IgD-negative memory B cell (primary cell): Measurements from ENCODE around the gene MYO3A. TPM values are rescaled to one million over a fixed set of nuclear protein-coding genes. Genes with fewer than 3 reads are reported as not detected.

Source experiments
- H3K27ac Mint-ChIP-seq, 3 donors: one replicate each; pipeline ENCODE4 v1.8.0; 2020 to 2022; ENCODE audit warnings: mild to moderate bottlenecking in 3 of 3, mixed read lengths in 3 of 3, moderate library complexity in 1 of 3
- H3K27me3 Mint-ChIP-seq: one replicate; pipeline ENCODE4 v1.8.0; 2021; ENCODE audit warnings: mixed read lengths
- H3K36me3 Mint-ChIP-seq: one replicate; pipeline ENCODE4 v1.8.0; 2020; ENCODE audit warnings: mild to moderate bottlenecking, mixed read lengths
- H3K4me1 Mint-ChIP-seq, 3 donors: one replicate each; pipeline ENCODE4 v1.8.0; 2020 to 2022; ENCODE audit warnings: mixed read lengths in 3 of 3, mild to moderate bottlenecking in 1 of 3
- H3K4me3 Mint-ChIP-seq, 4 donors: one replicate each; pipeline ENCODE4 v1.8.0; 2020 to 2022; ENCODE audit warnings: mild to moderate bottlenecking in 4 of 4, mixed read lengths in 4 of 4, moderate library complexity in 3 of 4
- H3K9me3 Mint-ChIP-seq, 3 donors: one replicate each; pipeline ENCODE4 v1.8.0; 2020 to 2021; ENCODE audit warnings: mixed read lengths in 3 of 3, mild to moderate bottlenecking in 1 of 3
- polyA plus RNA-seq: library from polyadenylated mRNA; unstranded; fragments of 300-500 nt; fragmentation: Illumina TruSeq; gene quantifications from one replicate; pipeline ENCODE4 v1.2.3, GENCODE V29; 2021

MYO3A gene
- polyA plus RNA-seq, 1 donor from 2014 or later, result 0.15 TPM

GRCh38 chr10:26220901-26221300 is 286.9 kb downstream of the MYO3A start:
- Mint-ChIP-seq H3K36me3 (no peaks in the 10 kb centered on the region), H3K9me3 (peaks cover 0 to 3% (median 0%) of the 10 kb centered on the region in 3 donors), H3K4me1 (peaks cover 6 to 9% (median 8%) of the 10 kb centered on the region in 3 donors), H3K27me3 (peaks cover 65% of the 10 kb centered on the region), H3K4me3 (no peak overlapping the region), H3K27ac (no peak overlapping the region)

- Mint-ChIP-seq H3K4me1 (peaks cover 3 to 9% (median 8%) of the 10 kb centered on the region in 3 donors), H3K9me3 (peaks cover 0 to 3% (median 0%) of the 10 kb centered on the region in 3 donors), H3K4me3 (no peak overlapping the region), H3K27me3 (peaks cover 59% of the 10 kb centered on the region), H3K27ac (no peak overlapping the region), H3K36me3 (no peaks in the 10 kb centered on the region)
Measured at GRCh38 chr10:26221541-26221940, 287.5 kb downstream of the MYO3A start.

DNA sequence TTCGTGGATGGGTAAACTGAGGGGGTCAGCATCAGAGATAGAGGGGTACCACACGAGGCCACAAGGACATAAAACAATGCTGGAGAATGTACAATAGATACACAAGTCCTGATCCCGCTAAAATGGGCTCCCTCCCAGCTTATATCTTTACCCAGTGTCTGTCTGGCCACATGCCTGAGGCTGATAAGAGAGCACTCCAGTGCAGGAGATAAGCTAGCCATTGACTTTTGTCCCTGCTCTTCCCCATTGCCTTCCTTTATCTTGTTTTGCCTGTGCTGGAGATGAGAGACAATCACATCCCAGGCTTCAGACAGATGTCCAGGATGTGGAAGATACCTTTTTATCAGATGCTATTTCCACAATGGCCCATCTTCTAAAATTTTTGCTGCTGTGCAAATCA is 288.5 kb downstream of the MYO3A start:
- no peaks in the 10 kb centered on the region for H3K36me3 Mint-ChIP-seq
- H3K27me3 Mint-ChIP-seq, result peaks cover 50% of the 10 kb centered on the region
- H3K4me1 Mint-ChIP-seq, result peaks cover 3 to 8% (median 8%) of the 10 kb centered on the region in 3 donors
- H3K4me3 Mint-ChIP-seq, result no peak overlapping the region
- H3K9me3 Mint-ChIP-seq, result peaks cover 0 to 3% (median 0%) of the 10 kb centered on the region in 3 donors
- no peak overlapping the region for H3K27ac Mint-ChIP-seq

DNA sequence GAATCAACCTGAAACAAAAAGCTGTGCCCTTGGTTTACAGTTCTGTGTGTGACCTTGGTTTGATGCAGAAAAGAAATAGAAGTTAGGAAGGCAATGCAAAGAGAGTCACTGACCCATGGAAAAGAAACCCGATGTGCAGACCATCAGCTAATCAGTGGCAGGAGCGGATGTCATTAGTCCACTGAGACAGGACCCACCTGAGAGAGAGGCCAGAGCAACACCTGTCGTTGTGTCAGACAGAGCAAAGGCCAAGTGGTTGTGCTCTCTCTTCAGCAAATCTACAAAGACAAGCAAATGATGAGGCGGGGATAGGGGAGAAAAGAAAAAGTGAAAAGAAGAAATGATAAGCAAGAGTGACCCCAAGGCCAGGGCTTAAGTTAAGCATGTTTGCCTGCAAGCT is 291.3 kb downstream of the MYO3A start:
- Mint-ChIP-seq H3K9me3 (peaks cover 0 to 3% (median 0%) of the 10 kb centered on the region in 3 donors), H3K36me3 (no peaks in the 10 kb centered on the region), H3K4me1 (peaks cover 0 to 2% (median 0%) of the 10 kb centered on the region in 3 donors), H3K4me3 (no peak overlapping the region), H3K27me3 (peaks cover 36% of the 10 kb centered on the region), H3K27ac (no peak overlapping the region)

DNA sequence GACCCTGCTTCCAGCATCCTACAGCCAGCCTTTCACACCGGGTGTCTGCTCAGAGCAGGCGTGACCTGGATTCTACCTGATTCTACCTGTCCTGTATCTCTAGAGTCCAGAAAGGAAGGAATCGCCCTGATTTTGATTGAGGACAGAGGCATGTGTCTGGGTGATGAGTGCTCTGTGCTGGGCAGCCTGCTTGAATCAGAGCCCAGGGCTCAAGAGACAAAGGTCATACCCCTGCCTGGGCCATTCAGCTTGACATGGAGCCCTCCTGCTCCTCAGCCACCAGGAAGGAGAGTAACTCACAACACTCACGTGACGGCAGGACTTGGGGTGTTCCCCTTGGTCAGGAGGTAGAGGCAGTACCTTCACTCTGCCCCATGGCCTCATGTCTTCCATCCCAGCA is 293.8 kb downstream of the MYO3A start:
- Mint-ChIP-seq H3K36me3 (no peaks in the 10 kb centered on the region), H3K9me3 (no peaks in the 10 kb centered on the region), H3K4me1 (no peaks in the 10 kb centered on the region), H3K27ac (no peak overlapping the region), H3K4me3 (no peak overlapping the region), H3K27me3 (peaks cover 15% of the 10 kb centered on the region)

- no peaks in the 10 kb centered on the region for H3K4me1 Mint-ChIP-seq
- no peak overlapping the region for H3K4me3 Mint-ChIP-seq
- peaks cover 10% of the 10 kb centered on the region for H3K27me3 Mint-ChIP-seq
- H3K27ac Mint-ChIP-seq, result no peak overlapping the region
- no peaks in the 10 kb centered on the region for H3K9me3 Mint-ChIP-seq
- no peaks in the 10 kb centered on the region for H3K36me3 Mint-ChIP-seq
Measured at GRCh38 chr10:26232174-26232573, 298.1 kb downstream of the MYO3A start.

DNA sequence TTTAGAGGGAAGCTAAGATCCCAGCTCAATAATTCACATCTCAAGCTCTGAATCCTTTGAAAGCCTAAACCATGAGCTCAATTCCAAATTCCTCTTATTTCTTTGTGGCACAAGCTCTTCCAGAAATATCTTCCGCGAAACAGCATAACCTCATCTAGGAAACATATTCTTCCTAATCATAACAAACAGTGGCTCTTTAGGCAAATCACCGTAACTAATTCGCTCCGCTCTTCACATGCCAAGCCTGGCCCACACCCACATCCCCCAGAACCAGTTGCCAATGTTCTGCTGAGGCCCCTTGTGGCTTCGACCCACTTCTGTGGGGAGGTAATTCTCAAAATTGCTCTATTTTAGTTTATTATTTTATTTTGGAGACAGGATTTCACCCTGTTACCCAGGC is 301.7 kb downstream of the MYO3A start:
- H3K9me3 Mint-ChIP-seq, result no peaks in the 10 kb centered on the region
- H3K4me3 Mint-ChIP-seq, result no peak overlapping the region
- no peaks in the 10 kb centered on the region for H3K4me1 Mint-ChIP-seq
- H3K27ac Mint-ChIP-seq, result no peak overlapping the region
- no peaks in the 10 kb centered on the region for H3K36me3 Mint-ChIP-seq
- peaks cover 20% of the 10 kb centered on the region for H3K27me3 Mint-ChIP-seq

DNA sequence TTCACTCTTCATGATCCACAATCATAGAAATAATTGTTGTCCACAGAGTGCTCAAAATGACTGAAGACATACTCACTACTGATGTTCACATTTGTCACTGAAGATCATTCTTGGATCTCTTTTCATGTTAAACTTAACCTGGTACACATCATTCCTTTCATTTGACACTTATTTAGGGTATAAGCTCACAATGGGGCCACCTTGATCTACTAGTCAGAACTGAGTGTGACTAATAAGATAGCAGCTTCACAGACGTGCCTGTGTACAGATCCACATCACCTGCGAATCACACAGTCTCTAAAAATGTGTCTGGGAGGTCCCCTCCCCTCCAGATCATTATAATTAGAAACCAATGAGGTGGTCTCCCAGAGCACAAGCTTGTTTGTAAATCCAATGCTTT is 304.3 kb downstream of the MYO3A start:
- Mint-ChIP-seq H3K27me3 (peaks cover 20% of the 10 kb centered on the region), H3K27ac (no peak overlapping the region)

GRCh38 chr10:26242706-26243350 is 308.8 kb downstream of the MYO3A start:
- no peaks in the 10 kb centered on the region for H3K36me3 Mint-ChIP-seq
- peaks cover 0 to 1% (median 0%) of the 10 kb centered on the region in 3 donors for H3K9me3 Mint-ChIP-seq
- H3K27ac Mint-ChIP-seq, result no peak overlapping the region
- H3K4me3 Mint-ChIP-seq, result no peak overlapping the region
- no peaks in the 10 kb centered on the region for H3K4me1 Mint-ChIP-seq
- peaks cover 11% of the 10 kb centered on the region for H3K27me3 Mint-ChIP-seq

More for the DNA sequence above, 304.3 kb downstream of the MYO3A start:
- no peak overlapping the region for H3K4me3 Mint-ChIP-seq
- H3K9me3 Mint-ChIP-seq, result peaks cover 0 to 1% (median 0%) of the 10 kb centered on the region in 3 donors
- H3K36me3 Mint-ChIP-seq, result no peaks in the 10 kb centered on the region
- H3K4me1 Mint-ChIP-seq, result no peaks in the 10 kb centered on the region

GRCh38 chr10:26243351-26243720 is 309.3 kb downstream of the MYO3A start:
- peaks cover 0 to 1% (median 0%) of the 10 kb centered on the region in 3 donors for H3K9me3 Mint-ChIP-seq
- H3K36me3 Mint-ChIP-seq, result no peaks in the 10 kb centered on the region
- H3K4me1 Mint-ChIP-seq, result no peaks in the 10 kb centered on the region
- peaks cover 7% of the 10 kb centered on the region for H3K27me3 Mint-ChIP-seq
- no peak overlapping the region for H3K27ac Mint-ChIP-seq
- H3K4me3 Mint-ChIP-seq, result no peak overlapping the region

DNA sequence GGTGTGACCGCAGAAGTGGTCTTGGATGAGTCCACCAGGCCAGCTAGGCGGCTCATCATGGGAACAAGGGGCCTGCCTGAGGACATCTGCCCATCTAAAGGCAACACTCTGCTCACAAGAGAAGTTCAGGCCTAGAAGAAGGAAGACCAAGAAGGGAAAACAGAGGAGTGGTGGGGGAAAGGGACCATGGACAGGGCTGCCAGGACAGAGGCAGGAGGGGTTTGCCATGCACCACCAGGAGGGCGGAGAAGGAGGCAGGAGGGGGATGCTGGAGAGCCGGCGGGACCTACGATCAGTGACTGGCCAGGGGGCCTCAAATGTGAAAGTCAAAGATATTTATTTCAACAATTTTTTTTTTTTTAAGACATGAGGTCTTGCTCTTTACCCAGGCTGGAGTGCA is 315.7 kb downstream of the MYO3A start:
- H3K4me1 Mint-ChIP-seq, result peaks cover 0 to 1% (median 0%) of the 10 kb centered on the region in 3 donors
- no peak overlapping the region for H3K4me3 Mint-ChIP-seq
- H3K9me3 Mint-ChIP-seq, result peaks cover 0 to 4% (median 0%) of the 10 kb centered on the region in 3 donors
- no peak overlapping the region for H3K27ac Mint-ChIP-seq
- H3K36me3 Mint-ChIP-seq, result peaks cover 1% of the 10 kb centered on the region
- peaks cover 6% of the 10 kb centered on the region for H3K27me3 Mint-ChIP-seq

DNA sequence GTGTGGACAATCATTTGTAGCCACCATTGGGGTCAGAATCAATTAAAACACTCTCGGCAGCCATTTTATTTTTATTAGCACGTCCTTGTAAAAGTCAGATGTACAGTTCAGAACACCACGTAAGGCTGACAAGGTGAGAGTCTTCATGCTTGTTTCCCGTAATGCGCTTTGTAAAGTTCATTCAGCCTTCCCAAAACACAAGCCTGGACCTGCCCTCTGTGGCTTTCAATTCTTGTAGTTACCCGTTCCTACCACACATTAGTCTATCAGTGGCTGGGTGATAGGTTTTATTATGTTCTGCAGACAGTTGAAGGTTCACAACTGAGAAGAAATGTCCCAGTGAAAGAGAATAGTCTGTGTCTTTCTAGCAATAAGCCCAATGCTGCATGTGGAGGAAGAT is 317.9 kb downstream of the MYO3A start:
- H3K4me3 Mint-ChIP-seq, result no peak overlapping the region
- peaks cover 0 to 1% (median 0%) of the 10 kb centered on the region in 3 donors for H3K4me1 Mint-ChIP-seq
- peaks cover 1% of the 10 kb centered on the region for H3K36me3 Mint-ChIP-seq
- peaks cover 0 to 4% (median 0%) of the 10 kb centered on the region in 3 donors for H3K9me3 Mint-ChIP-seq
- H3K27ac Mint-ChIP-seq, result no peak overlapping the region
- H3K27me3 Mint-ChIP-seq, result peaks cover 6% of the 10 kb centered on the region

DNA sequence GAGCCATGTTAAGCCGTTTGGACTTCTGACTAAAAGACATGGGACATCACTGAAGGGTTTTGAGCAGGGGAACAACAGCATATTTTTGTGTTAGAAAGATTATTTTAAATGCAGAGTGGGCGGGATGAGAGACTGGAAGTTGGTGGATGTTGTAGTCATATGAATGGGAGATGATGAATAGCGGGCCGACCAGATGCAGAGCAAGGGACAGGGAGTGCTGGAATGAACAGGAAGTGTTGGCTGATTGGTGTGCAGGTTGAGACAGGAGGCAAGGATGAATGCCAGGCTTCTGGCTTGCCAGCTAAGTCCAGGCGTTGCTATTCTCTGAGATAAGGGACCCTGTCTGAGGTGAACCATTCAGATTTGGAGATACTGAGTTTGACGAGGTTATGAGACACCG is 320.6 kb downstream of the MYO3A start:
- H3K27ac Mint-ChIP-seq, result no peak overlapping the region
- H3K36me3 Mint-ChIP-seq, result no peaks in the 10 kb centered on the region
- peaks cover 0 to 1% (median 0%) of the 10 kb centered on the region in 3 donors for H3K9me3 Mint-ChIP-seq
- peaks cover 0 to 1% (median 0%) of the 10 kb centered on the region in 3 donors for H3K4me1 Mint-ChIP-seq
- H3K4me3 Mint-ChIP-seq, result no peak overlapping the region
- peaks cover 9% of the 10 kb centered on the region for H3K27me3 Mint-ChIP-seq

- H3K27me3 Mint-ChIP-seq, result peaks cover 9% of the 10 kb centered on the region
- no peak overlapping the region for H3K27ac Mint-ChIP-seq
- no peaks in the 10 kb centered on the region for H3K4me1 Mint-ChIP-seq
- H3K36me3 Mint-ChIP-seq, result no peaks in the 10 kb centered on the region
- H3K9me3 Mint-ChIP-seq, result no peaks in the 10 kb centered on the region
- no peak overlapping the region for H3K4me3 Mint-ChIP-seq
Measured at GRCh38 chr10:26259341-26259740, 325.3 kb downstream of the MYO3A start.
